HG03045 (cell line): ENCODE measurements around the gene TMEM259.
A peak's percentile ranks its signal among the peaks of the same experiment; 100 is the strongest.

Experiments
- ATAC-seq: cut with Tn5 transposase; IDR thresholded peaks from one replicate; pipeline ENCODE4 v1.9.1; 2021; ENCODE audit warnings: mild to moderate bottlenecking, moderate library complexity; ENCODE audit not compliant: unreplicated experiment

Gene TMEM259

DNA sequence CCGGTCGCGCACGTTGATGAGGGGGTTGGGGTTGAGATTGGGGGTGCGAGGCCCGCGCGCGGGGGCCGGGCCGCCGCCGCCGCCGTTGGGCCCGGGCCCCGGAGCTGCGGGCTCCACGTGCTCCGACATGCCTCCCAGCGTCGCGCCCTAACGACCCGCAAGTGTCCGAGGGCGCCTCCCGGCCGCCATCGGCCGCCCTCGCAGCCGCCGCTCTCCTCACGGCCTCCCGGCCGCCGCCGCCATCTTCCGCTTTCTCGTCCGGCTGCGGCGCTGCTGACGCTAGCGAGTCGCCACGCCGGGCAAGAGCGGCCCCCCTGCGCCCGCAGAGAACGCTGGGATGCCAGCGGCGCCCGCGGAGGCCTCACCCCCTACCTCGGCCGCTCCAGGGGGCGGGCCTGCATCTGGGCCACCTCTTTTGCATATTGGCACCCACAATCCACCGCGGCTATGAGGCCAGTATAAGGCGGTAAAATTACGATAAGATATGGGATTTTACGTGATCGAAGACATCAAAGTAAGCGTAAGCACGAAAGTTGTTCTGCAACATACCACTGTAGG is at the start of gene TMEM259:
Gene TMEM259, minus strand, starts transcription at position 256 of the 558 bp plus-strand sequence. Its CDS starts 127 bp downstream, at position 129.
- peak; percentile 80 for ATAC-seq

DNA sequence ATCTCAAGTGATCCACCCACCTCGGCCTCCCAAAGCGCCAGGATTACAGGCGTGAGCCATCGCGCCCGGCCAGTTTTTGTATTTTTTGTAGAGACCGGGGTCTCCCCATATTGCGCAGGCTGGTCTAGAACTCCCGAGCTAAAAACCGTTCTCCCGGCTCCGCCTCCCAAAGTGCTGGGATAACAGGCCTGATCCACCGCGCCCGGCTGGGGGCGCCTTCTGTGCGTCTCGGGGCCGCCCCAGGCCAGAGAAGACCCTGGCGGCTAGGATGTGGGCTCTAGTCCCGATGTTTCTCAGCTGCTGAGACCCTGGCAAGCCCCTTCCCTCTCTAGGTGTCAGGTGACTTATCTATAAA is 49.6 kb upstream of the TMEM259 start:
- ATAC-seq: no peak

DNA sequence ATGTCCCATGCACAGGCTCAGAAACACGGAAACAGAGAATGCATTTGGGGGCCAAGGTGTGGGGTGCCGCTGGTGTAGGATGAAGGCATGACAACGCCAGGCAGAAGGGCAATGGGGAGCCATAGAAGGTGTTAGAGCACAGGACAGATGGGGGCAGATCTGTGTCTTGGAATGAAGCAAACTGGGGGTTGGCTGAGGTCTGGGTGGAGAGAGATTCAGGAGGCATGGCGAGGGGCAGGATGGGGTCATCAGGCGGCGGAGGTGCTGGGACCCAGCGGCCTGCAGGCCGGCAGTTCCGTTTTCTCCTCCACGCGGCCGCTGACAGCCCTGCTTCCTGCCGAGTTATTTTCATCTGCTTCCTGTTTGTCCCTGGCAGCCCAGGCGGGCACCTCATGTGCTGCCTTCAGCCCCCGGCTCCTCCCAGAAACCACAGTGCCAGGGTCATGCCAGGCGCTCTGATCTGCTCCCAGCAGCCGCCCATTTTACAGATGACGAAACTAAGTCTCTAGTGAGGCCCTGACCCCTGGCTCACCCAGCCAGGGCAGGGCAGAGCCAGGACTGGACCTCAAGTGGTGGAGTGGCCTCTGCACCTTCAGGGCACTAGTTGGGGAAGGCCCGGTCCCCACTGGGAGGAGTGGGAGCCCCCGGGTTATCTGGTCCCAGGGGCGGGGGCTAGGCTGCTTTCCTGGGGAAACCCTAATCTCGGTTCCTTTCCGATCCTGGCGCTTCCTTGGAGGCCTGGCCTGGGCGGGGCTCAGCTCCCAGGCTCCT is 48.3 kb upstream of the TMEM259 start:
- ATAC-seq: no peak

DNA sequence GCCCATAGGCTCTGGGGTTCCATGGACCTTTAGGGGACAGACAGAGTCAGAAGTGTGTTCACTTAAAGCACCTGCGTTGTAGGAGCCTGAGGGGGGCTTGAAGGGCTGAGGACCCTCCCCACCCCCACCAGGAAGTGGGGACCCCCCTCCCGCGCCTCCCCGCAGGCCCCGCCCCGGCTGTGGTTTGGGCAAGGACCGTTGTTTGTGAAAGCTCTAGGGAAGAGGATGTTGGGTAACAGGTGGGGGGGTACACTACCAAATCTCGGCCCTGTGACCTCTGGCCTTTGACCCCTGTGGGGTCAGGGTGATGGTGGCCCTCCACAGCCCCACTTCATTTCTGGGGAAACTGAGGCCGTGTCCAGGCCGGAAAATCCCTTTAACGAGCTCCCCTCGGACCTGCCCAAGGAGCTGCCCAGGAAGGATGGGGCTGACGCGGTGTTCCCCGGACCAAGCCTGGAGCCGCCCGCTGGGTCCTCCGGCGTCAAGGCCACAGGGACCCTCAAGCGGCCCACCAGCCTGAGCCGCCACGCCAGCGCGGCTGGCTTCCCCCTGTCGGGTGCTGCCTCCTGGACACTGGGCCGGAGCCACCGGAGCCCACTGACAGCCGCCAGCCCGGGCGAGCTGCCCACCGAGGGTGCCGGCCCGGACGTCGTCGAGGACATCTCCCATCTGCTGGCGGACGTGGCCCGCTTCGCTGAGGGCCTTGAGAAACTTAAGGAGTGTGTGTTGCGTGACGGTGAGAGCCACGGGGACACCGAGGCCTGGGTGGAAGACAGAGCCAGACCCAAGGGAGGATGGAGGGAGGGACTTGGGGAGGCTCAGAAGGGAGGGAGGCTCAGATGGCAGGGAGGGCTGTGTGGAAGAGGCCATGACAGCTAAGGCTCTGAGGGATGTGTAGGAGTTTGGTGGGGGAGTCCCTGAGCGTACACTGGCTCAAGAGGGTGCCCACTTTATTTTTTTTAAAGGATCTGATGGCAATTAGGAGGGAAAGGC is 47.4 kb upstream of the TMEM259 start:
- no peak for ATAC-seq

DNA sequence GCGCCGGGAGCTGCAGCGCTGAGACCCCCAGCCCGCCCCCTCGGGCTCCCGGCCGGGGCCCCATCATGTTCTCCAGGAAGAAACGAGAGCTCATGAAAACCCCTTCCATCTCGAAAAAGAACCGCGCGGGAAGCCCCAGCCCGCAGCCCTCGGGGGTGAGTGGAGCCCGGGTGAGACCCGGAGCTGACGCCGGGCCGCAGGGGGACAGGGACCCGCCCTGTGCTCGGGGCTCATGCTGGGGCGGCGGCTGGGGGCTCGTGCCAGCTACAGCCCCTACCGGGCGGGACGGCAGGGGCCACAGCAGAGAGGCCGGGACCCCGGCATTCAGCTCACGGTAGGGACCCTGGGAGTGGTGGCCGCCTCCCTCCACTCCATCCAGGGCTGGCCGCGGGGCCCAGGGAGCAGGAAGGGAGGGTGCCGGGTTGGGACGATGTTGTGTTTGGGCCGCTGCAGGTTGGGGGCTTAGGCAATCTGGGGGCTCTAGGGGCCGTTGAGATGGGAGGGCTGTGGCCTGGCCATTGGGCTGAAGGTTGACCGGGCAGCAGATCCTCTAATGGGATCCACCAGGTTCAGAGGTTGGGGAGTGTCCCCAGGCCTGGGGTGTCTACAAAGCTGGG is 46.5 kb upstream of the TMEM259 start:
- ATAC-seq: no peak

DNA sequence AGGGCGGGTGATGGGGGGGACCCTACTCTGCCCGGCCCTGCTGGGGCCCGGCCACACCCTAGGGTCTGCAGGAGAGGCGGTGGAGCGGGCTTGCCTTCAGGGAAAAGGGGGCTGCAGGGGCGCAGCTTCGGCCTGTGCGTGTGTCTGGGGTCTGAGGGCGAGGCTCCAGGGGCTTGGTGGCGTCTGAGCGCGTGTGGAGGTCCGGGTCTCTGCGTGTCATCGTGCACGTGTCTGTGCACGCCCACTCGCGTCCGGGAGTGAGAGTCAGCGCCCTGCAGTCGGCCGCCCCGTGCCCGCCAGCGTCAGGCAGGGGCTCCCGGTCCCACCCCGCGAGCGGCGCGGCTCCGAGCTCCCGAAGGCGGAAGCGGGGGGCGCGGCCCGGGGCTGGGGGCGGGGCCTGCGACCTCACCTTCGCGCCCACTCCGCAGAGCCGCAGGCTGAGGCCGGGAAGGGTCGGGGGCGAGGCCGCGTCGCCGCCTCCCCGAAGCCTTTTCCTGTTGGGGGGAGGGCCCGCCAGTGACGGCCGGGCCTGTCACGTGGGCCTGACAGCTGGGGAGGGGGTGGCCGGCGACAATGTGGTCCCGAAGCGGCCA is 45.9 kb upstream of the TMEM259 start, which contains the start of gene ARHGAP45:
Gene ARHGAP45, plus strand, starts transcription at position 420 of the 593 bp plus-strand sequence. CDS start 239 bp downstream, outside the sequence.
- no peak for ATAC-seq

DNA sequence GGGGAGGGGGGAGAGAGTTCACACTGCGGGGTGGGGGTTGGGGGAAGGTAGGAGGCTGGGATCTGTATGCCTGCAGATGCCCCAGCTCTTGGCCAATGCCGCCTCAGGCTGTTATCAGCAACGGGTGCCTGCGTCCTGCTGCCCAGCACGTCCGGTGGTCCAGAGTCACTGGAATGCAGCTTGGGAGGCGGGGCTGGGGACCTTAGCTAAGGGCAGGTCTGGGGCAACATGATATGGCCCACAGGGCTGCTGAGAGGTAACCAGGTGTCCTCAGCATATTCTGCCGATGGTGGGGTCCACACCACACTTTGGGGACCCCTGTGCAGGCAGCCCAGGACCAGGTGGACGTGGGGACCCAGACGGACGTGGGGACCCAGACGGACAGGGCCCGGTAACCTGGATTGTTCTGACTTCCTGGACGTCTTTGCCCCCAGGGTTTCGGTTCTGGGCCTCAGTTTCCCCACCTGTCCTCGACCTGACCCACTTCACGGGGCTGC is 45.4 kb upstream of the TMEM259 start:
- ATAC-seq: no peak

DNA sequence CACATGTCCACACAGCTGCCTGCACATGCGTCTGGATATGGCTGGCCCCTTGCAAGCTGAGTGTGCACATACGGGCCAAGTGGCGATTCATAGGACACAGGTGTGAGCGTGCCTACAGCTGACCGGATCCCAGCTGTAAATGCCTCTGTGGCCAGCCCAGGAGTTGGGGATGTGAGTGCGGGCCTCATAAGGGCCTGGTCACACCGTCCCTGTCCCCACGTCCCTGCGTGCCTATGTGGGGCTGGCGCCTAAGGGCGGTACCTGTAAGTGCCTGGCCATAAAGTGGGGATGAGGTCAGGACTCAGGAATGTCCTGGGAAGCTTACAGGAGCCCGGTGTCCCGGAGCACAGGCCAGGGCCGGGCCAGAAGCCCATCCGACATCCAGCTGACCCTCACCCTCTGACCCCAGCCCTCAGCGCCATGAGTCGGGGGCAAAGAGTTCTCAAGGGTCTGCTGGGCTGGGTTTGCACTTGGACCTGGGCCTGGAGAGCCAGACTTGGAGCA is 44.7 kb upstream of the TMEM259 start:
- ATAC-seq: no peak

DNA sequence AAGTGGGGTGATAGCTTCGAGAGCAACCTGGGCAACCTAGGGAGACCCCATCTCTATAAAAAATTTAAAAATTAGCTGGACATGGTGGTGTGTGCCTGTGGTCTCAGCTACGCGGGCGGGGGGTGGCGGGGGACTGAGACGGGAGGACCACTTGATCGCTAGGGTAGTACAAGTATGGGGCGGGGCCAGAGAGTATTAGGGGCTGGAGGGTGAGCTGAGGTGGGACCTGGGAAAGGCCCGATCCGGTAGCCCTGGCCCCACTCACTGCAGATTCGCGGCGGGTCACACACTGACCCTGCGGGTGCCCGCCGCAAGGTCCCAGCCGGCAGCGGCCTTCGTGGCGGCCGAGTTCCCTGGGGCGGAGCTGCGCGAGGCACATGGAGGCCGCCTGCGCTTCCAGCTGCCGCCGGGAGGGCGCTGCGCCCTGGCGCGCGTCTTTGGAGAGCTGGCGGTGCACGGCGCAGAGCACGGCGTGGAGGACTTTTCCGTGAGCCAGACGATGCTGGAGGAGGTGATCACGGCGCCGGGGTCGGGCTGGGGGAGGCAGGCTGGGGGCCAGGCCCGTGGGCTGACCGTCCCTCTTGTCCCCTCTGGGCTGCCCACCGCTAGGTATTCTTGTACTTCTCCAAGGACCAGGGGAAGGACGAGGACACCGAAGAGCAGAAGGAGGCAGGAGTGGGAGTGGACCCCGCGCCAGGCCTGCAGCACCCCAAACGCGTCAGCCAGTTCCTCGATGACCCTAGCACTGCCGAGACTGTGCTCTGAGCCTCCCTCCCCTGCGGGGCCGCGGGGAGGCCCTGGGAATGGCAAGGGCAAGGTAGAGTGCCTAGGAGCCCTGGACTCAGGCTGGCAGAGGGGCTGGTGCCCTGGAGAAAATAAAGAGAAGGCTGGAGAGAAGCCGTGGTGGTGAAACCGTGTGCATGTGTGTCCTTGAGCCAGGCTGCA is 44.0 kb upstream of the TMEM259 start:
- ATAC-seq: no peak

DNA sequence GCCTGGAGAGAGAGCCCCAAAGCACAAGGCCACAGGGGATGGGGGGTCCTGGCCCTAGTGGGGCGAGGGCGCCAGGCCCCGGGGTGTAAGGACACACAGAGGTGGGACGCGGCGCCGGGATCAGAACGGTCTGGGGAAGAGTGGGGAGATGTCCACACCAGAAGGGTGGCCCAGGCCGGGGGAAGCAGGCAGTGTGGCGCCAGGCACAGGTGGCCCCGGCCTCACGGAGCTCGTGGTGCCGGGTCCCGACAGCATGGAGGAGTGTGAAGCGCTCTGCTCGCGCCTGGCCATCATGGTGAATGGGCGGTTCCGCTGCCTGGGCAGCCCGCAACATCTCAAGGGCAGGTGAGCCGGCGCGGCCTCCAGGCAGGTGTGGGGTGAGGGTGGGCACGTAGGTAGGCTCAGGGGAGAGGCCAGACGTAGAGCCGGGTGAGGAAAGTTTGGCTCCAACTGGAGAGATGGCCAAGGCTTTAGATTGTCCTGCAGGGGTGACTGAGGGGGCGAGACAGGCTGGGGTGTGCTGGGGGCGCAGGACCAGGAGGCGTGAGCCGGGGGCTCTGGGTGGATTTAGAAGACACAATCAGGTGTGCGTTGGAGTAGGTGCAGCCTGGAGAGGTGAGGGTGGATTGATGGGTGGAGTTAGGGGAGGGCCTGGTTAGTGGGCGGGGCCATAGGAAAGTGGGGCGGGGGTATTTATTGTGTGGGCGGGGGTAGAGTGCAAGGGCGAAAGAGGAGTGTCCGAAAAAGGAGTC is 43.2 kb upstream of the TMEM259 start:
- ATAC-seq: no peak

DNA sequence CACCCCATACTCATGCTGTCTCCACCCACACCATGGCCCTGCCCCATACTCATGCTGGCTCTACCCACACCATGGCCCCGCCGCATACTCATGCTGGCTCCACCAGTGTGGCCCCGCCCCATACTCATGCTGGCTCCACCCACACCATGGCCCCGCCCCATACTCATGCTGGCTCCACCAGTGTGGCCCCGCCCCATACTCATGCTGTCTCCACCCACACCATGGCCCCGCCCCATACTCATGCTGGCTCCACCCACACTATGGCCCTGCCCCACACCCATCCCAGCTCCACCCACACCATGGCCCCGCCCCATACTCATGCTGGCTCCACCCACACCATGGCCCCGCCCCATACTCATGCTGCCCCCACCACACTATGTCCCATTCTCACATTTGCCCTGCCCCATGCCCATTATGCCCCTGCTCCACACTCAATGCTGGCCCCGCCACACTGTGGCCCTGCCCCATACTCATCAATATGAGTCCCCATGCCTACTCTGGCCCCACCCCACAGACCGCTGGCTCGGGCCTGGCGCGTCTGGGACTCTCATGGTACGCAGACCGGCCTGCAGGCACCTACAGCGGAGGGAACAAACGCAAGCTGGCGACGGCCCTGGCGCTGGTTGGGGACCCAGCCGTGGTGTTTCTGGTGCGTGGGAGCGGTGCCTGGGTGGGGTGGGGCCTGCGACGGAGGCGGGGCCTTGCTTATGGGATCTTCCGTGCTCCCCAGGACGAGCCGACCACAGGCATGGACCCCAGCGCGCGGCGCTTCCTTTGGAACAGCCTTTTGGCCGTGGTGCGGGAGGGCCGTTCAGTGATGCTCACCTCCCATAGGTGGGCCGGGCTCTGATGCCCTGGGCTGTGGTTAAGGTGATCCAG is 42.3 kb upstream of the TMEM259 start:
- no peak for ATAC-seq

DNA sequence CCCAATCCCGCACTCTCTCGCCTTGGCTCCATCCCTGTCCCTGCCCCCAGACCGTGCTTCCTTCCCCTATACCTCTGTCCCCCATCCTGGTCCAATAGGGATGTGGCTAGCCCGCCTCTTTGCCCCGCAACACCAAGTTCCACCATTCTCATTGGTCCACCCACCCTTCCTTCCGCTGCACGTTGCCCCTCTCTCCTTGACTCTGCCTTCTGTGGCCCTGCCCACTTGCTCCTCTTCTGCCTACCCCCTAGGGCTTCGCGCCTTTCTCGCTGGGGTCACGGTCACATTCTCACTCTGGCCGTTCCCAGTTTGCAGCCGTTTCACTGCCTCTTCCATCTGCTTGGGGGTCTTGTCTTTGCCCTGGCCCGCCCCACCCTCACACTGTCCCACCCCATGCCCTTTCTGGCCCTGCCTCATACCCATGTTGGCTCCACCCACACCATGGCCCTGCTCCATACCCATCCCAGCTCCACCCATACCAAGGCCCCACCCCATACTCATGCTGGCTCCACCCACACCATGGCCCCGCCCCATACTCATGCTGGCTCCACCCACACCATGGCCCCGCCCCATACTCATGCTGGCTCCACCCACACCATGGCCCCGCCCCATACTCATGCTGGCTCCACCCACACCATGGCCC is 41.6 kb upstream of the TMEM259 start:
- no peak for ATAC-seq

DNA sequence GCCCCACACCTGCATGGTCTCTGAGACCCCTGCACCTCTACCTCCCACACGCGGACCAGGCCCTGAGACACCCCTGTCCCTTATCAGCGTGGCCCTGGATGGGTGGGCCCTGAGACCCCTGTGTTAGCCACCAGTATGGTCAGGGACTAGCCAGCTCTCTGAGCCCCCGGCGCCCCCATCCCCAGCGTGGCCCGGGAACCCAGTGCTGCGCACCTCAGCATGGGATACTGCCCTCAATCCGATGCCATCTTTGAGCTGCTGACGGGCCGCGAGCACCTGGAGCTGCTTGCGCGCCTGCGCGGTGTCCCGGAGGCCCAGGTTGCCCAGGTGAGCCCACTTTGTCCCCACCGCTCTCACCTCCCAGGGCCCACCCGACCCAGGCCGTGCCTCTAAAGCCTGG is 41.1 kb upstream of the TMEM259 start:
- no peak for ATAC-seq

DNA sequence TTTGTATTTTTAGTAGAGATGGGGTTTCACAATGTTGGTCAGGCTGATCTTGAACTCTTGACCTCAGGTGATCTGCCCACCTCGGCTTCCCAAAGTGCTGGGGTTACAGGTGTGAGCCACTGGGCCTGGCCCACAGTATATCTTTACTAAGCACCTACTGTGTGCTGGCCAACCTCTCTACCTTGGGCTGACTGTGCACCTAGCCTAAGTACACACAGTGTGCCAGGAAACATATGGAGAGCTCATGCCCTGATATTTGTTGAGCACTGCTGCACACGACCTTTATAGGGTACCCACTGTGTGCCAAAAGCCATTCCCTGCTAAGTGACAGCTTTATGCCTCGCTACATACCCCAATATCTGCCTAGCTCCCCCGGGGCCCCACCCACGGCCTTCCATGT is 39.8 kb upstream of the TMEM259 start:
- ATAC-seq: no peak

DNA sequence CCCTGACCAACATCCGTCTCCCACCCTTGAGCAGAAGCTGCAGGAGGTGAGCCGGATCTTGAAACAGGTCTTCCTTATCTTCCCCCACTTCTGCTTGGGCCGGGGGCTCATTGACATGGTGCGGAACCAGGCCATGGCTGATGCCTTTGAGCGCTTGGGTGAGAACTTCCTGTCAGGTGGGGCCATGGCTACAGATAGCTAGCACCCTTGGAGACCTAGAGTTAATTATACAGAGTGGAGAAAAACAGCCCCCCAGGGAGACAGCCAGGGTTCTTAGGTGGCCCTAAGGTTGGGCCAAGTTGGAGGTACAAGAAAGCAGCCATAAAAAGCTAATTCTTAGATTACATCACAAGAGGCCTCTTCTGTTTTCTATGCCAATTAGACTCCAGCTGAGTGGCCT is 37.2 kb upstream of the TMEM259 start:
- ATAC-seq: no peak

DNA sequence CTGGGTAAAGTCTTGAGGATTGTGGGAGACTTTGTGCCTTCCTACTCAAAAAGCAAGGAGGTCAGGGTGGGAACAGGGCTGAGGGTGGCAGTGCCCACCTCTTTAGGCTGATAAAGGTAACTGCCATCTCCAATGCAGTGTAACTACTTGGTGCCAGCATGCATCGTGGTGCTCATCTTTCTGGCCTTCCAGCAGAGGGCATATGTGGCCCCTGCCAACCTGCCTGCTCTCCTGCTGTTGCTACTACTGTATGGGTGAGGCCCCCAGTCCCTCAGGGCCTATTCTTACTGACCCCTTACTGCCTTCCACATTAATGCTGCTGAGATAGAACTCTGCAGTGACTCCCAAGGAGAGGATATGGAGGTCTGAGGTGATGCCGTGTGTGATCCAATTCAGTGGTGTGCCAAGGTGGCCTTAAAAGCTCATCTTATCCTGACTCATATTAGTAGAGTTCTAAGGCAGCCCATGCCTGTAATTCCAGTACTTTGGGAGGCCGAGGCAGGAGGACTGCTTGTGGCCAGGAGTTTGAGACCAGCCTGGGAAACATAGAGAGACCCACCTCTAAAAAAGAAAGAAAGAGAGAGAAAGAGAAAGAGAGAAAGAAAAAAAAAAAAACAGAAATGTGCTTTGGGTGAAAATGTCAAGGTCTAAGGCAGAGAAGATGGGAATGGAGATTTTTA is 36.4 kb upstream of the TMEM259 start:
- no peak for ATAC-seq
